SJSA1 (cell line): ENCODE data around the gene CFAP58. TPM values are rescaled to one million over a fixed set of nuclear protein-coding genes. Genes with fewer than 3 reads are reported as not detected.

Source experiments
- DNase-seq, 2 experiments: peaks; one replicate each; pipeline ENCODE4 v3.0.0-alpha.2; 2015 to 2020; ENCODE audit warnings: low spot score in 2 of 2, low read depth in 1 of 2
- H3K27ac ChIP-seq: fragments of 250-450 bp; sonication (Bioruptor Pico); 2 replicates; pipeline ENCODE4 v1.5.1; 2020; ENCODE audit warnings: mild to moderate bottlenecking, moderate library complexity
- H3K27me3 ChIP-seq: fragments of 250-450 bp; sonication (Bioruptor Pico); replicated peaks from 2 replicates; pipeline ENCODE4 v1.5.1; 2020; ENCODE audit warnings: mild to moderate bottlenecking, moderate library complexity
- H3K36me3 ChIP-seq: fragments of 250-450 bp; sonication (Bioruptor Pico); 2 replicates; pipeline ENCODE4 v1.5.1; 2020; ENCODE audit warnings: mild to moderate bottlenecking
- H3K4me1 ChIP-seq: fragments of 250-450 bp; sonication (Bioruptor Pico); replicated peaks from 2 replicates; pipeline ENCODE4 v1.6.1; 2021; ENCODE audit warnings: mild to moderate bottlenecking
- H3K4me3 ChIP-seq: fragments of 250-450 bp; sonication (Bioruptor Pico); 2 replicates; pipeline ENCODE4 v1.5.1; 2020; ENCODE audit warnings: mild to moderate bottlenecking
- H3K9me3 ChIP-seq: fragments of 250-450 bp; sonication (Bioruptor Pico); replicated peaks from 2 replicates; pipeline ENCODE4 v1.5.1; 2020; ENCODE audit warnings: mild to moderate bottlenecking
- total RNA-seq: library from RNA; depleted of rRNA; stranded (reverse); fragments of >200 nt; shearing (Covaris generic); gene quantifications from 2 replicates; pipeline ENCODE4 v1.2.3, GENCODE V29; 2014; rRNA removed

The CFAP58 gene
- total RNA-seq, result 0.34 and 1.5 TPM in 2 replicates

- H3K4me3 ChIP-seq, result peak within 1 kb of the TSS; percentile 24
- H3K36me3 ChIP-seq, result no peaks in the 10 kb centered on the region
- H3K9me3 ChIP-seq, result no peaks in the 10 kb centered on the region
- H3K27me3 ChIP-seq, result 0 out of 2 replicates have a peak, but pooled peaks cover 2% of the 10 kb centered on the region
- peak; percentile 91 to 92 for DNase-seq
- H3K4me1 ChIP-seq, result peaks cover 24% of the 10 kb centered on the region
- no peak within 1 kb of the TSS for H3K27ac ChIP-seq
Measured at GRCh38 chr10:104353325-104354048, at the start of gene CFAP58. Gene CFAP58 (plus strand): TSS chr10:104353833. CDS start chr10:104353898, 65 bp downstream.

- peaks cover 29% of the 10 kb centered on the region for H3K4me1 ChIP-seq
- H3K27me3 ChIP-seq, result no peaks in the 10 kb centered on the region
- 0 out of 2 replicates have a peak, but pooled peaks cover 5% of the 10 kb centered on the region for H3K9me3 ChIP-seq
- H3K27ac ChIP-seq, result no peak overlapping the region
- H3K36me3 ChIP-seq, result peaks cover 7% of the 10 kb centered on the region
- no peak for DNase-seq
- H3K4me3 ChIP-seq, result no peak overlapping the region
Measured at GRCh38 chr10:104304356-104304745, 49.3 kb upstream of the CFAP58 start.

GRCh38 chr10:104304927-104305326 is 48.7 kb upstream of the CFAP58 start:
- peaks cover 8% of the 10 kb centered on the region for H3K36me3 ChIP-seq
- H3K4me1 ChIP-seq, result peaks cover 25% of the 10 kb centered on the region
- DNase-seq, result no peak
- 0 out of 2 replicates have a peak, but pooled peaks cover 5% of the 10 kb centered on the region for H3K9me3 ChIP-seq
- H3K27me3 ChIP-seq, result no peaks in the 10 kb centered on the region
- no peak overlapping the region for H3K4me3 ChIP-seq
- H3K27ac ChIP-seq, result no peak overlapping the region

- Histone ChIP-seq H3K4me1 (peaks cover 15% of the 10 kb centered on the region), H3K9me3 (0 out of 2 replicates have a peak, but pooled peaks cover 5% of the 10 kb centered on the region), H3K27me3 (no peaks in the 10 kb centered on the region), H3K4me3 (no peak overlapping the region), H3K27ac (no peak overlapping the region), H3K36me3 (peaks cover 28% of the 10 kb centered on the region)
- no peak for DNase-seq
Measured at GRCh38 chr10:104306897-104307296, 46.7 kb upstream of the CFAP58 start.

DNA sequence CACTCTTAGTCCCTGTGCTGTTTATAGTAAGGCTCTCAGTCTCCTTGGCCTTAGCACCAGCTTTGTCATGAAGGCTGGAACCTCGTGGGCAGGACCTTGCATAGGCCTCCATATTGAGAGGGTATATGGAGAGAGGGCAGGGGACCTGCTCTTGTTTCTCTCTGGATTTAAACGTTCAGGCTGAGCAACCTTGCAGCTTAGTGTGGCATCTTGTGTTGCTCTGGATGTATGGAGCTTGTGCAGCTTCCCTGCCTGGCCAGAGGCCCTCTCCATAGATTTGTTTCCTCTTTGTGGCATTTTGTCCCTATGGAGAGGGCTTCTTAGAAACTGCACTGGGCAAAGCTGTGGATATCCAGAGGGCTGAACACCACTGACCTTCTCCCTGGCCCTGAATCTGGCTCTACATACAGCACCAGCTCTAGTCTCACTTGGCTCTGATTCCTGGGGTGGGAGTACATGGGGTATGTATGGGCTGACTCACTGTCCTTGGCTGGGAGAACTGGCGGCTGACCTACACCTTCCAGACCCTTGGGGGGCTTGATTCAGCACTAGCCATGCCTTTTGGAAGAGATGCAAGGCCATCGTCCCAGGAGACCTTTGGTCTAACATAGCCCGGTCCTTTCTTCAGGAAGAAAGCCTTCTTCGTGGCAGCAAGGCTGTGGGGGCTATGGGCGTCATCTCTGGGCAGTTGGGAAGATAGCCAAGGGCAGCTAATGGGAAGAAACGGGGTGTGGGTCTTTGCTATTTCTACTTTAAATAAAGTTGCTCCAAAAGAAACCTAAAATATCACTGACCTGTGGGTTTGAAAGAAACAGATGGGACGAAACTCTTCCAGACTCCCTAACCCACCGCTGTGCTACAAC is 45.8 kb upstream of the CFAP58 start:
- 0 out of 2 replicates have a peak, but pooled peaks cover 5% of the 10 kb centered on the region for H3K9me3 ChIP-seq
- no peak overlapping the region for H3K27ac ChIP-seq
- no peak for DNase-seq
- H3K27me3 ChIP-seq, result no peaks in the 10 kb centered on the region
- no peak overlapping the region for H3K4me3 ChIP-seq
- H3K36me3 ChIP-seq, result peaks cover 35% of the 10 kb centered on the region
- H3K4me1 ChIP-seq, result peaks cover 15% of the 10 kb centered on the region

GRCh38 chr10:104308439-104308903 is 45.2 kb upstream of the CFAP58 start:
- DNase-seq, result no peak
- Histone ChIP-seq H3K27me3 (no peaks in the 10 kb centered on the region), H3K27ac (no peak overlapping the region), H3K4me1 (peaks cover 15% of the 10 kb centered on the region), H3K36me3 (peaks cover 42% of the 10 kb centered on the region), H3K9me3 (0 out of 2 replicates have a peak, but pooled peaks cover 5% of the 10 kb centered on the region), H3K4me3 (no peak overlapping the region)

GRCh38 chr10:104309980-104310978 is 43.4 kb upstream of the CFAP58 start:
- Histone ChIP-seq H3K4me1 (peaks cover 15% of the 10 kb centered on the region), H3K4me3 (no peak overlapping the region), H3K36me3 (peaks cover 60% of the 10 kb centered on the region), H3K27me3 (no peaks in the 10 kb centered on the region), H3K27ac (no peak overlapping the region), H3K9me3 (no peaks in the 10 kb centered on the region)
- no peak for DNase-seq

GRCh38 chr10:104311184-104311720 is 42.4 kb upstream of the CFAP58 start:
- H3K4me1 ChIP-seq, result peaks cover 9% of the 10 kb centered on the region; the same call in 1 of the 2 replicates
- DNase-seq, result no peak
- no peak overlapping the region for H3K27ac ChIP-seq
- H3K36me3 ChIP-seq, result peaks cover 67% of the 10 kb centered on the region
- H3K9me3 ChIP-seq, result no peaks in the 10 kb centered on the region
- H3K27me3 ChIP-seq, result no peaks in the 10 kb centered on the region
- no peak overlapping the region for H3K4me3 ChIP-seq

GRCh38 chr10:104314591-104315485 is 38.8 kb upstream of the CFAP58 start:
- Histone ChIP-seq H3K27ac (no peak overlapping the region), H3K36me3 (peaks cover 59% of the 10 kb centered on the region), H3K4me1 (peaks cover 8% of the 10 kb centered on the region; the same call in 1 of the 2 replicates), H3K4me3 (no peak overlapping the region), H3K9me3 (no peaks in the 10 kb centered on the region), H3K27me3 (no peaks in the 10 kb centered on the region)
- DNase-seq, result no peak

GRCh38 chr10:104315486-104315921 is 38.1 kb upstream of the CFAP58 start:
- Histone ChIP-seq H3K4me1 (peaks cover 2% of the 10 kb centered on the region; the same call in 1 of the 2 replicates), H3K27me3 (no peaks in the 10 kb centered on the region), H3K36me3 (peaks cover 52% of the 10 kb centered on the region), H3K9me3 (no peaks in the 10 kb centered on the region), H3K27ac (no peak overlapping the region), H3K4me3 (no peak overlapping the region)
- no peak for DNase-seq

GRCh38 chr10:104316321-104317099 is 37.1 kb upstream of the CFAP58 start:
- DNase-seq, result no peak
- Histone ChIP-seq H3K9me3 (no peaks in the 10 kb centered on the region), H3K27ac (no peak overlapping the region), H3K4me3 (no peak overlapping the region), H3K4me1 (no peaks in the 10 kb centered on the region), H3K27me3 (no peaks in the 10 kb centered on the region), H3K36me3 (peaks cover 42% of the 10 kb centered on the region)
